Activated B cell treated with CpG ODN at 0.5 μM for 24 hours (primary cell): Measurements from ENCODE around the gene TCF12. TPM values are rescaled to one million over a fixed set of nuclear protein-coding genes. Genes with fewer than 3 reads are reported as not detected.
A peak's percentile ranks its signal among the peaks of the same experiment; 100 is the strongest.

Source experiments
- ATAC-seq: fragments of 200-7000 bp; cut with Tn5 transposase; one replicate; pipeline ENCODE4 v1.10.0; 2021; ENCODE audit warnings: low read depth, mild to moderate bottlenecking, moderate library complexity
- CTCF ChIA-PET: fragments of 350-600 bp; sonication (Branson Sonifier 250); formaldehyde crosslinking; loops from one replicate; lab custom pipeline; 2021; ENCODE audit warnings: antibody characterized with exemption; lab: Charles Lee
- POLR2A ChIA-PET: fragments of 350-600 bp; sonication (Branson Sonifier 250); formaldehyde crosslinking; loops from one replicate; lab custom pipeline; 2021; ENCODE audit warnings: antibody characterized with exemption; lab: Charles Lee
- DNase-seq: peaks from one replicate; pipeline ENCODE4 v3.0.0; 2022
- H3K27ac Mint-ChIP-seq: one replicate; pipeline ENCODE4 v1.8.0; 2020; ENCODE audit warnings: mixed read lengths
- H3K27me3 Mint-ChIP-seq: one replicate; pipeline ENCODE4 v1.8.0; 2021; ENCODE audit warnings: mixed read lengths
- H3K36me3 Mint-ChIP-seq: one replicate; pipeline ENCODE4 v1.8.0; 2021; ENCODE audit warnings: low read depth, mixed read lengths
- H3K4me1 Mint-ChIP-seq: one replicate; pipeline ENCODE4 v1.8.0; 2021; ENCODE audit warnings: mixed read lengths
- H3K4me3 Mint-ChIP-seq: one replicate; pipeline ENCODE4 v1.8.0; 2020; ENCODE audit warnings: mild to moderate bottlenecking, mixed read lengths
- H3K9me3 Mint-ChIP-seq: one replicate; pipeline ENCODE4 v1.8.0; 2020; ENCODE audit warnings: mixed read lengths
- intact Hi-C: fragments of 100-400 bp; cut with micrococcal nuclease; formaldehyde crosslinking; loops from one replicate; pipeline ENCODE4 v1.15.1; 2024
- total RNA-seq: library from RNA; stranded (reverse); gene quantifications from 2 replicates; pipeline ENCODE4 v1.2.3, GENCODE V29; 2022
- TF ChIP-seq, protein P1 (sequence below): fragments of 200-600 bp; IDR thresholded peaks from one replicate; pipeline ENCODE4 v1.8.0; 2022; ENCODE audit warnings: antibody characterized with exemption, mild to moderate bottlenecking

Gene TCF12
- total RNA-seq, 1 donor from 2014 or later = 119 TPM

DNA sequence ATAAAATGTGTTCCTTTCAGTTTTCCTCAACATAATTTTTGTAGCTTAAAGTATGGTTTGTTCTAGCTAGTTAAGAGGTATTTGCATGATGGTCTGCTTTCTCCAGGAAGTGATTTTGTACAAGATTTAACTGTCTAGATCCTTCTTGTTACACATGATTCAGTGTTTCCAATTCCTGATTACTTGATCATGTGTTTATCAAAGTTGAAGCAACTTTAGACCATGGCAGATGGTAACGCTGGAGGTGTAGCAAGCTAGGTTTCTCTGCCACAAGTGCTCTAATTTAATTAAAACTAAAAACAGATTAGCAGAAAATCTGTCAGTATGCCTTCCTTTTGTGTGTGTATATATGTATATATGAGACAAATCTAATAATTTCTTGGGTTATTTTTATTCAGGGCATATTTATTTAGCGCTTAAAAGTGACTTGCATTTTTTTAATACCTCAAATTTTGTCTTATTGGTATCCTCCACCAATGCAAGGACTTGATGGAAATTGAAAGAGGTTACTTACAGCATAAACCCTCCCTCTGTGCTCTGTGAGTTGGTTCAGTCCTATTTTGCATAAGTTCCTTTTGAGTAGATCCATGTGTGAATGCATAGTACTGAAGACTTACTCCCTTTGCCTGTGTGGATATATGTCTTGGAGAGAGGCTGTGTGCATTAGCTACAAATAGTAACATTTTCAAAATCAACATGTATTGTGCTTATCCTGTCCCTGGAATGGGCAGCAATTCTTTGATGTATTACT is 300.6 kb downstream of the TCF12 start:
- H3K4me3 Mint-ChIP-seq = peak overlapping the region; percentile 55
- no peak overlapping the region for H3K27ac Mint-ChIP-seq
- TF ChIP-seq, protein P1, sequence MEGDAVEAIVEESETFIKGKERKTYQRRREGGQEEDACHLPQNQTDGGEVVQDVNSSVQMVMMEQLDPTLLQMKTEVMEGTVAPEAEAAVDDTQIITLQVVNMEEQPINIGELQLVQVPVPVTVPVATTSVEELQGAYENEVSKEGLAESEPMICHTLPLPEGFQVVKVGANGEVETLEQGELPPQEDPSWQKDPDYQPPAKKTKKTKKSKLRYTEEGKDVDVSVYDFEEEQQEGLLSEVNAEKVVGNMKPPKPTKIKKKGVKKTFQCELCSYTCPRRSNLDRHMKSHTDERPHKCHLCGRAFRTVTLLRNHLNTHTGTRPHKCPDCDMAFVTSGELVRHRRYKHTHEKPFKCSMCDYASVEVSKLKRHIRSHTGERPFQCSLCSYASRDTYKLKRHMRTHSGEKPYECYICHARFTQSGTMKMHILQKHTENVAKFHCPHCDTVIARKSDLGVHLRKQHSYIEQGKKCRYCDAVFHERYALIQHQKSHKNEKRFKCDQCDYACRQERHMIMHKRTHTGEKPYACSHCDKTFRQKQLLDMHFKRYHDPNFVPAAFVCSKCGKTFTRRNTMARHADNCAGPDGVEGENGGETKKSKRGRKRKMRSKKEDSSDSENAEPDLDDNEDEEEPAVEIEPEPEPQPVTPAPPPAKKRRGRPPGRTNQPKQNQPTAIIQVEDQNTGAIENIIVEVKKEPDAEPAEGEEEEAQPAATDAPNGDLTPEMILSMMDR = no peak
- intact Hi-C loops = loop anchor here (2.0 kb wide), 1 partner anchor 88 kb away; no protein-coding TSS in a partner anchor
- no peaks in the 10 kb centered on the region for H3K27me3 Mint-ChIP-seq
- H3K9me3 Mint-ChIP-seq = no peaks in the 10 kb centered on the region
- no peak for DNase-seq
- ChIA-PET POLR2A (interaction anchor here (0.5 to 1.7 kb wide), 5 partner anchors 81 to 90 kb away, joined by 3 to 8 read pairs (median 6); no protein-coding TSS in a partner anchor), CTCF (interaction anchor here (0.8 to 2.3 kb wide), 4 partner anchors 88 to 728 kb away, joined by 3 to 6 read pairs (median 4); partner anchors contain the start of gene TCF12)
- H3K36me3 Mint-ChIP-seq = no peaks in the 10 kb centered on the region
- ATAC-seq = peak; percentile 65
- H3K4me1 Mint-ChIP-seq = peaks cover 40% of the 10 kb centered on the region

DNA sequence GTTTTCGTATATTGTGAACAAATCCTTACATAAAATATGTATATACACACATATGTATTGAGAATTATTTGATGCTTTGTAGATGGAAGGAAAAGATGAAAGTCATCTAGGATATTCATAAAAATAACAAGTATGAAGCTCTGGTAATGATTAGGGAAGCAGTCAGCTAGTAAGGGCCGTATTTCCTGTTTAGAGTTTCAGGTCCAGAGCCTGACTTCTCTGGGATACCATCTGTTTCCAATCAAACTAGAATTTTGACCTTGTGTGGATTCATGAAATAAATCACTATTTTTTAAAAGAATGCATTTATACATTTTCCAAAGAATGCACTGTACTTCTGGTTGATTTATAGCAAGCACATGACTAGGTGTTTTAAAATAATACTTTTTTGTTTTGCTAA is 301.8 kb downstream of the TCF12 start:
- Mint-ChIP-seq H3K4me3 (no peak overlapping the region), H3K27me3 (no peaks in the 10 kb centered on the region), H3K27ac (no peak overlapping the region), H3K36me3 (no peaks in the 10 kb centered on the region), H3K9me3 (no peaks in the 10 kb centered on the region), H3K4me1 (peaks cover 46% of the 10 kb centered on the region)
- TF ChIP-seq, protein P1 = no peak
- CTCF ChIA-PET = interaction anchor here (1.2 to 1.7 kb wide), 2 partner anchors 86 to 307 kb away, joined by 3 to 5 read pairs; no protein-coding TSS in a partner anchor
- intact Hi-C loops = no loop called here
- POLR2A ChIA-PET = interaction anchor here (0.5 to 1.5 kb wide), 2 partner anchors 29 to 81 kb away, joined by 3 read pairs; no protein-coding TSS in a partner anchor
- ATAC-seq (no peak), DNase-seq (no peak)

GRCh38 chr15:57221134-57221533 is 302.7 kb downstream of the TCF12 start:
- Mint-ChIP-seq H3K27me3 (no peaks in the 10 kb centered on the region), H3K36me3 (no peaks in the 10 kb centered on the region), H3K9me3 (no peaks in the 10 kb centered on the region), H3K4me1 (peaks cover 46% of the 10 kb centered on the region), H3K27ac (no peak overlapping the region), H3K4me3 (no peak overlapping the region)
- TF ChIP-seq, protein P1 = no peak
- CTCF ChIA-PET = interaction anchor here (1.7 kb wide), 1 partner anchor 86 kb away, joined by 5 read pairs; no protein-coding TSS in a partner anchor
- intact Hi-C loops = no loop called here
- ATAC-seq (no peak), DNase-seq (no peak)
- POLR2A ChIA-PET = interaction anchor here (1.5 kb wide), 1 partner anchor 80 kb away, joined by 3 read pairs; no protein-coding TSS in a partner anchor

GRCh38 chr15:57223345-57223744 is 304.9 kb downstream of the TCF12 start:
- Mint-ChIP-seq H3K9me3 (no peaks in the 10 kb centered on the region), H3K36me3 (no peaks in the 10 kb centered on the region), H3K4me3 (no peak overlapping the region), H3K4me1 (peaks cover 40% of the 10 kb centered on the region), H3K27ac (no peak overlapping the region), H3K27me3 (no peaks in the 10 kb centered on the region)
- TF ChIP-seq, protein P1 = no peak
- no peak for DNase-seq
- POLR2A ChIA-PET = no interaction called here
- intact Hi-C loops = no loop called here
- CTCF ChIA-PET = interaction anchor here (1.1 kb wide), 1 partner anchor 10 kb away, joined by 3 read pairs; no protein-coding TSS in a partner anchor
- no peak for ATAC-seq

DNA sequence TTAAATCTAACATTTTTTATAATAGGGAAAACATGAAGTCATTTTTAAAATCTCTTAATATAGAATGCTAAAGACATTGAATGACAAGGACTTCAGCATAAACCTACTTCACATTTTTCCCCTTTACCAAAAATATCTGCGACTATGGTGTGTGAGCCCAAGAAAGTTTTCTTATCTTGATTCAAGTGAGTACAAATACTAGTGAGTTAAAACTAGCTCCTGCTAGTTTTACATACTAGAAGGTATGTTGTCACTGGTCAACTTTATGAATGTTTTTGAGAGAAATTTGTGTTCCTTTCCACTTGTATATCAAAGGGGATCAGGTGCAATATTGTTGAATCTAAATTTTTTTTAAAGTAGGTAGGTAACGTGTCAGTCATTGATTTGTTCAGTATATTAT is 305.4 kb downstream of the TCF12 start:
- no peak overlapping the region for H3K4me3 Mint-ChIP-seq
- H3K4me1 Mint-ChIP-seq = peaks cover 36% of the 10 kb centered on the region
- no peaks in the 10 kb centered on the region for H3K9me3 Mint-ChIP-seq
- intact Hi-C loops = no loop called here
- TF ChIP-seq, protein P1 = no peak
- no peaks in the 10 kb centered on the region for H3K27me3 Mint-ChIP-seq
- CTCF ChIA-PET = interaction anchor here (1.1 kb wide), 1 partner anchor 10 kb away, joined by 3 read pairs; no protein-coding TSS in a partner anchor
- H3K27ac Mint-ChIP-seq = no peak overlapping the region
- DNase-seq (no peak), ATAC-seq (no peak)
- POLR2A ChIA-PET = no interaction called here
- H3K36me3 Mint-ChIP-seq = no peaks in the 10 kb centered on the region
